SK-N-SH treated with all-trans-retinoic acid at 6 μM for 48 hours (cell line): Measurements from ENCODE around the gene ARHGAP26.

ENCODE experiments used
- ESRRG ChIP-seq: fragments of 250-450 bp; sonication (Bioruptor Pico); IDR thresholded peaks from 2 replicates; pipeline ENCODE4 v1.6.1; 2021; ENCODE audit warnings: mild to moderate bottlenecking
- TCF4 ChIP-seq: fragments of 250-450 bp; sonication (Bioruptor Pico); IDR thresholded peaks from 2 replicates; pipeline ENCODE4 v1.8.0; 2021; ENCODE audit warnings: mild to moderate bottlenecking, moderate library complexity, borderline replicate concordance
- TOX ChIP-seq: fragments of 250-450 bp; sonication (Bioruptor Pico); IDR thresholded peaks from 2 replicates; pipeline ENCODE4 v1.8.0; 2021; ENCODE audit warnings: mild to moderate bottlenecking, moderate library complexity, borderline replicate concordance
- ZC3H10 ChIP-seq: fragments of 250-450 bp; sonication (Bioruptor Pico); IDR thresholded peaks from 2 replicates; pipeline ENCODE4 v1.5.1; 2021; ENCODE audit warnings: mild to moderate bottlenecking, moderate library complexity
- TF ChIP-seq, protein P1 (sequence below): fragments of 250-450 bp; sonication (Bioruptor Pico); IDR thresholded peaks from 2 replicates; pipeline ENCODE4 v1.5.0; 2020; ENCODE audit warnings: mild to moderate bottlenecking, moderate library complexity
- TF ChIP-seq, protein P2 (sequence below): fragments of 250-450 bp; sonication (Bioruptor Pico); IDR thresholded peaks from 2 replicates; pipeline ENCODE4 v1.8.0; 2020; ENCODE audit warnings: mild to moderate bottlenecking, moderate library complexity, borderline replicate concordance

DNA sequence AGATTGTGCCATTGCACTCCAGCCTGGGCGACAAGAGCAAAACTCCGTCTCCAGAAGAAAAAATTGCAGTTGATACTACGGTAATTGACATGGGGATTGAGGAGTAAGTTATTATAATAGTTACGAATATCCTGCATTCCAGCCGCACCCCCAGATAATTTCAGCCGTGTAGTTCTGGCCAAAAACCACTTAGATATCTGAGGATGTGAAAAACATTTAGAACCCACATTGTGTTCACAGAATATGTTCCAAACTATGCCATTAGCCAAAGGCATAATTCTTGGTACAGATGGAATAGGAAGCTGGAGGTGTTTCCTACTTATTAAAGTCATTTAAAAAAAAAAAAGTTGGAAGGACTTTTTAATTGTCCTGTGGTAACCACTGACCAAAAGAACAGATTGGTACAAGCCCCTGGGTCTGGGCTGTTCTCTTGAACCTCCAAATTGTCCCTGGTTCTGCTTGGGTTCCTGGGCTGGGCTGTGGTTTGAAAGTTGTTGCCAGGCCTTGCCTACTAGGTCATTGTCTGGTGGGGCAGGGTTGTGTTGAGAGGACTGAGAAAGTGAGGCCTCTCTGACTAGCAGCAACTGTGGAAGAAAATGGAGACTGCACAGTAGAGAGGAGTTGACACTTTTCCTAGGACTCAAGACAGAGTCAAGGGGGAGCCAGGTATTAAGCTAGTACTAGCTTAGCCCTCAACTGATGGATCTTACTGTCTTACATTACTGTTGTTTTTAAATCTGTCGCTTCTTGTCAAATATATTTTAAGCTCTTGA, 434.5 kb downstream of the ARHGAP26 start:
- TF ChIP-seq TCF4 (CRISPR knock-in tag), result no peak
- TF ChIP-seq, protein P1, sequence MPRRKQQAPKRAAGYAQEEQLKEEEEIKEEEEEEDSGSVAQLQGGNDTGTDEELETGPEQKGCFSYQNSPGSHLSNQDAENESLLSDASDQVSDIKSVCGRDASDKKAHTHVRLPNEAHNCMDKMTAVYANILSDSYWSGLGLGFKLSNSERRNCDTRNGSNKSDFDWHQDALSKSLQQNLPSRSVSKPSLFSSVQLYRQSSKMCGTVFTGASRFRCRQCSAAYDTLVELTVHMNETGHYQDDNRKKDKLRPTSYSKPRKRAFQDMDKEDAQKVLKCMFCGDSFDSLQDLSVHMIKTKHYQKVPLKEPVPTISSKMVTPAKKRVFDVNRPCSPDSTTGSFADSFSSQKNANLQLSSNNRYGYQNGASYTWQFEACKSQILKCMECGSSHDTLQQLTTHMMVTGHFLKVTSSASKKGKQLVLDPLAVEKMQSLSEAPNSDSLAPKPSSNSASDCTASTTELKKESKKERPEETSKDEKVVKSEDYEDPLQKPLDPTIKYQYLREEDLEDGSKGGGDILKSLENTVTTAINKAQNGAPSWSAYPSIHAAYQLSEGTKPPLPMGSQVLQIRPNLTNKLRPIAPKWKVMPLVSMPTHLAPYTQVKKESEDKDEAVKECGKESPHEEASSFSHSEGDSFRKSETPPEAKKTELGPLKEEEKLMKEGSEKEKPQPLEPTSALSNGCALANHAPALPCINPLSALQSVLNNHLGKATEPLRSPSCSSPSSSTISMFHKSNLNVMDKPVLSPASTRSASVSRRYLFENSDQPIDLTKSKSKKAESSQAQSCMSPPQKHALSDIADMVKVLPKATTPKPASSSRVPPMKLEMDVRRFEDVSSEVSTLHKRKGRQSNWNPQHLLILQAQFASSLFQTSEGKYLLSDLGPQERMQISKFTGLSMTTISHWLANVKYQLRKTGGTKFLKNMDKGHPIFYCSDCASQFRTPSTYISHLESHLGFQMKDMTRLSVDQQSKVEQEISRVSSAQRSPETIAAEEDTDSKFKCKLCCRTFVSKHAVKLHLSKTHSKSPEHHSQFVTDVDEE, result no peak
- TF ChIP-seq ESRRG (CRISPR knock-in tag), result no peak
- TF ChIP-seq, protein P2, sequence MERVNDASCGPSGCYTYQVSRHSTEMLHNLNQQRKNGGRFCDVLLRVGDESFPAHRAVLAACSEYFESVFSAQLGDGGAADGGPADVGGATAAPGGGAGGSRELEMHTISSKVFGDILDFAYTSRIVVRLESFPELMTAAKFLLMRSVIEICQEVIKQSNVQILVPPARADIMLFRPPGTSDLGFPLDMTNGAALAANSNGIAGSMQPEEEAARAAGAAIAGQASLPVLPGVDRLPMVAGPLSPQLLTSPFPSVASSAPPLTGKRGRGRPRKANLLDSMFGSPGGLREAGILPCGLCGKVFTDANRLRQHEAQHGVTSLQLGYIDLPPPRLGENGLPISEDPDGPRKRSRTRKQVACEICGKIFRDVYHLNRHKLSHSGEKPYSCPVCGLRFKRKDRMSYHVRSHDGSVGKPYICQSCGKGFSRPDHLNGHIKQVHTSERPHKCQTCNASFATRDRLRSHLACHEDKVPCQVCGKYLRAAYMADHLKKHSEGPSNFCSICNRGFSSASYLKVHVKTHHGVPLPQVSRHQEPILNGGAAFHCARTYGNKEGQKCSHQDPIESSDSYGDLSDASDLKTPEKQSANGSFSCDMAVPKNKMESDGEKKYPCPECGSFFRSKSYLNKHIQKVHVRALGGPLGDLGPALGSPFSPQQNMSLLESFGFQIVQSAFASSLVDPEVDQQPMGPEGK (CRISPR knock-in tag), result no peak
- TF ChIP-seq ZC3H10 (CRISPR knock-in tag), result no peak
- TF ChIP-seq TOX (CRISPR knock-in tag), result no peak
